Omental fat pad (tissue), 4 donors: ENCODE results near the gene MATN1. TPM values are rescaled to one million over a fixed set of nuclear protein-coding genes. Genes with fewer than 3 reads are reported as not detected.

ENCODE experiments used
- ATAC-seq: fragments of 150-250 bp; one replicate; pipeline ENCODE4 v1.9.1; 2016; ENCODE audit warnings: mild to moderate bottlenecking, moderate library complexity; ENCODE audit not compliant: low FRiP score
- DNase-seq: peaks from one replicate; pipeline ENCODE4 v3.0.0-alpha.2; 2019; ENCODE audit warnings: low spot score
- total RNA-seq, 4 donors: library from RNA; depleted of rRNA; stranded (reverse); fragments of >200 nt; gene quantifications; one replicate each; pipeline ENCODE4 v1.1.0, GENCODE V29; 2016
- TF ChIP-seq, protein P1 (sequence below), 3 donors: fragments of 450-650 bp; IDR thresholded peaks; one replicate each; pipeline ENCODE4 v1.5.1; 2016 to 2017; ENCODE audit warnings: antibody characterized with exemption in 3 of 3, mild to moderate bottlenecking in 3 of 3, moderate library complexity in 2 of 3

Gene MATN1
- total RNA-seq, 4 donors from 2014 or later = 0.28 to 0.84 TPM; not detected in 2

DNA sequence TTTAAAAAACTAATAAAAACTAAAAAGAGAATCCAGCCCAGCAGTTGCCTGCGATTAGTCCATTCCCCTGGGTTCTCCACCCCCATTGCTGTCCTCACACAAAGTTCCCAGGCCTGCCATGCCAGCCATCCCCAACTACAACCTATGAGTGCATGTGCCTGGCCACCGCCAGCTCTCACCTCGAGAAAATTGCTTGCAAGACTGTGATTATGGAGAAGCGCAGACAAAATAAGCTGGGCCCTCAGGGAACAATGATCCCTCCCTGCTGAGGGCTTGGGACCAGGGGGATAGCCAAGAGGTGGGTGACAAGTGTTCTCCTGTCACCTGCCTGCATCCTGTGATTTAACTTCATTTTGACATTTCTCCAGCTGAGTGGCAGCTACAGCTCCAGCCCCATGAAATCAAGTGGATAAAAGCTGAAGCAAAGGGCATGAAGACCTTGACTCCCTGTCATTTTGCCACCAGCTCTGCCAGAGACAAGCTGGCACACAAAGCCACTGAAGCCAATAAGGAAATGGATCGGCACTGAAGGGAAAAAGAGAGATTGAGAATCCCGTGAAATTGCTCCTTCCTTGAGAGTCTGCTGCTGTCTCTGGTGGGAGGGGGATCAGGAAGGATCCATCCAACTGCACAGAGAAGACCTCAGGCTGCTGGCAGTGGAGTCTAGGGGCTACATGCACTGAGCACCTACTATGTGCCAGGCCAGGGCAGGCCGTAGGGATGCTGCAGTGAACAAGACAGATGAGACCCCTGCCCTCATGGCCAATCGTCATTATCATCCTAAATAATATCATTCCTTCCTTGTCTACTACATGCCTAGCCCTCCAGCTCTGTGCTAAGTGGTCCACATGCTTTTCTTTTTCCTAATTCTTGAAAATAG is 40.7 kb downstream of the MATN1 start:
- ATAC-seq (no peak), DNase-seq (no peak)
- TF ChIP-seq, protein P1, sequence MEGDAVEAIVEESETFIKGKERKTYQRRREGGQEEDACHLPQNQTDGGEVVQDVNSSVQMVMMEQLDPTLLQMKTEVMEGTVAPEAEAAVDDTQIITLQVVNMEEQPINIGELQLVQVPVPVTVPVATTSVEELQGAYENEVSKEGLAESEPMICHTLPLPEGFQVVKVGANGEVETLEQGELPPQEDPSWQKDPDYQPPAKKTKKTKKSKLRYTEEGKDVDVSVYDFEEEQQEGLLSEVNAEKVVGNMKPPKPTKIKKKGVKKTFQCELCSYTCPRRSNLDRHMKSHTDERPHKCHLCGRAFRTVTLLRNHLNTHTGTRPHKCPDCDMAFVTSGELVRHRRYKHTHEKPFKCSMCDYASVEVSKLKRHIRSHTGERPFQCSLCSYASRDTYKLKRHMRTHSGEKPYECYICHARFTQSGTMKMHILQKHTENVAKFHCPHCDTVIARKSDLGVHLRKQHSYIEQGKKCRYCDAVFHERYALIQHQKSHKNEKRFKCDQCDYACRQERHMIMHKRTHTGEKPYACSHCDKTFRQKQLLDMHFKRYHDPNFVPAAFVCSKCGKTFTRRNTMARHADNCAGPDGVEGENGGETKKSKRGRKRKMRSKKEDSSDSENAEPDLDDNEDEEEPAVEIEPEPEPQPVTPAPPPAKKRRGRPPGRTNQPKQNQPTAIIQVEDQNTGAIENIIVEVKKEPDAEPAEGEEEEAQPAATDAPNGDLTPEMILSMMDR (IDR thresholded peaks at IDR 0.05) = no peak

DNA sequence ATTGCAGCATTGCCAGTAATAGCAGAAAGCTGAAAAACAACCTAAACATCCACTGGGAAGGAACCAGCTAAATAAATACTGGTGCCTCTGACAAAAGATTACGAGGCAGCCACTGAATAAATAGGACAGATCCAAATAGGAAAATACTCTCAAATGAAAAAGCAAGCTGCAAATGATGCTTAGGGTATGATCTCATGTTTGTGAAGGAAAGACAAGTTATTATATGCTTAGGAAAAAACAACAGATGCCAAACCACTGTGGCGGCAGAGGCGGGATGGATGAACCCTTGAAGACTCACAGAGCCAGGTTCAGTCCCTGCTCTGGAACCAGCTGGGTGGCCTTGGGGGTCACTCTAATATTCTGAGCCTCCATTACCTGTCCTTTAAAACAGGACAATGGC is 41.6 kb downstream of the MATN1 start:
- ATAC-seq (no peak), DNase-seq (no peak)
- TF ChIP-seq, protein P1 (IDR thresholded peaks at IDR 0.05) = no peak

DNA sequence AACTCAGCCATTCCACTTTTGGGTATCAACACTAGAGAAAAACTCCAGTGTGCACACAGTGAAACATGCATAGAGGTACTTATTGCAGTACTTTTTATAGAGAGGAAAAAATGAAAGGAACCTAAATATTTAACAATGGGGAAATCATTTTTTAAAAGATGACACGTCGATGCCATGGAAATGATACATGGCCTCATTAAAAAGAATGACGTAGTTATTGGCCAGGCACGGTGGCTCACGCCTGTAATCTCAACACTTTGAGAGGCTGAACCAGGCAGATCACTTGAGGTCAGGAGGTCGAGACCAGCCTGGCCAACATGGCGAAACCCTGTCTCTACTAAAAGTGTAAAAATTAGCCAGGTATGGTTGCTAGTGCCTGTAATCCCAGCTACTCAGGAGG is 42.5 kb downstream of the MATN1 start:
- ATAC-seq (no peak), DNase-seq (no peak)
- TF ChIP-seq, protein P1 (IDR thresholded peaks at IDR 0.05) = no peak

DNA sequence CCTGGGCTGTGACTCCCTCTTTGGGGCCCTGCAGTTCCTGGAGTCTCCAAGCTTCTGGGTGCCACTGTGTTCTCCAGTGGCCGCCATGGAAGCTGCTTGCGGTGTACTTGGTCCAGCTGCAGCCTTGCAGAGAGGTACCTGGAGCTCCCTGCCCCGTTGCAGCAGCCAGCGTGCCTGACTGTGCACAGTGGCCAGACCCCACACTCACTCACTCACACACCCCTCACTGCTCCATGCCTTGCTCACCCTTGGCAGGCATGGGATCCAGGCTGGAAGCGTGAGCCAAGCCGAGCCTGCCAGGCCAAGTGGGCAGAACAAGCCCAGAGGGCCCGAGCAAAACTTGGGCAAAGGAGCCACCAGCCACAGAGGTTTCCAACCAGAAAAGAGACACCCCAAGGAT is 43.0 kb downstream of the MATN1 start:
- DNase-seq = no peak
- no peak for ATAC-seq
- TF ChIP-seq, protein P1 (IDR thresholded peaks at IDR 0.05) = no peak

DNA sequence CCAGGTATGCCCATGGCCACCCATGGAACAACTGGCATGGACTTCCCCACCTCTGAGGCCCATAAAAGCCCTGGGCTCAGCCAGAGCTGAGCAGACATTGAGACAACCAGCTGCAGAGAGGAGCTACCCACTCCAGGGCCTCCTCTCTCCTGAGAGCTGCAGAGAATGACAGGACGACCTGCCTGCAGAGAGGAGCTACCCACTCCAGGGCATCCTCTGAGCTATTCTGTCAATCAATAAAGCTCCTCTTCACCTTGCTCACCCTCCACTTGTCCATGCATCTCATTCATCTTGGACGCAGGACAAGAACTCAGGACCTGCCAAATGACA is 43.4 kb downstream of the MATN1 start:
- ATAC-seq (no peak), DNase-seq (no peak)
- TF ChIP-seq, protein P1 (IDR thresholded peaks at IDR 0.05) = no peak

DNA sequence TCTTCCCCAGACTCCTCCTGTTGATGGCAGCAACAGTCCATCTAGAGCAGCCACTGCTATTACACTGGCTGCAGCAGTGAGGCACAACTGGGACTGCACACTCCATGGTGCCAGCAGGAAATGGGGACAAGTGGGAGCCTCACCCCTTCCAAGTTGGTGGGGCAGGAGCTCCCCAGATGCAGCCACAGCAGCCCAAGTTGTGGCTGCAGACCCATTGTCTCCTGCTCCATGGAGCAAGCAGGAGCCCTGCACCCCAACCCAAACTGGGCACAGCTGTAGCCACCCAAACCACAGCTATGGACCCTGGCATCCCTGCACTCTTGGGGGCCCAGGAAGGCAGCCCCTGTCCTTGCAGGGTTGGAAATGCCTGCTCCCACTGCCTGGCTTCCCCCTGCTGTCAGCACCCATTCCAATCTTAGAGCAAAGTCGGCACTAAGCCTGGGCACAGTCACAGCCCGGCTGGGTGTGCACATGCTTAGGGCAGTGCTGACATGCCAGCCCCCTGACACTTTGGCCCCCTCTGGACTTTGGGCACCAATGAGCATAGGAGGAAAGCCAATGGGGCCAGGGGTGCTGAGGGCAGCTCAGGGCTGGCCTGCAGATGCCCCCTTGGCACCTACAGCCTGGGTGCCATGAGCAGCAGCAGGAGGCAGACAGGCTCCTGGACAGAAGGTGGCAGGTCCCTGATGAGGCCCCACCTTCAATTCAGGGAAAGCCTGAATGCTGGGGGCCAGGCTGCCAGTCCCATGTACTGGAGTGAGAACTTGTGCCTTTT is 44.0 kb downstream of the MATN1 start:
- DNase-seq (no peak), ATAC-seq (no peak)
- TF ChIP-seq, protein P1 (IDR thresholded peaks at IDR 0.05) = no peak
